CD4-positive, alpha-beta T cell treated with Interleukin-17A for 4 hours (primary cell): ENCODE results near the gene LRRC37A3.
"Not testable (repeated sequence)": the region's sequence is repeated elsewhere in the genome, so short reads cannot be mapped to it uniquely, and the experiment has no call there.

Experiments
- DNase-seq: peaks from one replicate; pipeline ENCODE4 v3.0.0-alpha.2; 2020; ENCODE audit warnings: mixed read lengths

LRRC37A3 gene

GRCh38 chr17:64919289-64920025 is at the start of gene LRRC37A3:
Gene LRRC37A3 (minus strand): TSS chr17:64919478. CDS start chr17:64897257, 22,221 bp downstream.
- peak; percentile 99 for DNase-seq

DNA sequence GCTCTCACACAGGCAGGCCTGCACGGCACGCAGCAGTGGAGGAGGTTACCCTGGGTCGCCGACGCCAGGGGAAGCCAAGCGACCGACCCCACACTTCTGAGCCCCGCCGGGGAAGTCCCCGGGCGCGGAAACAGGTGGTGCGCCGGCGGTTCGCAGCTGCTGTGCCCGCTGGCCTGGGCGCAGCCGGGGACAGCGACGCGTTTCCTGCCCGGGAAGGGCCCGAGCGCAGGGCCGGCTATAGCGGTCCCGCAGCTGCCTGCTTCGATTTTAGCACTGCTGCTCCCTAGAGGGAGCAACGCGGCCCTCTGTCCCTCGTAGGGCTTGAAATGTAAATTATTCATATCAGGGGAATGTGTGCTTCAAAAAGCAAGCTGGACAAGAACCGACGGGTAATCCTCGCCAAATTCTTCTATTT is 46.6 kb upstream of the LRRC37A3 start:
- peak; percentile 81 for DNase-seq

DNA sequence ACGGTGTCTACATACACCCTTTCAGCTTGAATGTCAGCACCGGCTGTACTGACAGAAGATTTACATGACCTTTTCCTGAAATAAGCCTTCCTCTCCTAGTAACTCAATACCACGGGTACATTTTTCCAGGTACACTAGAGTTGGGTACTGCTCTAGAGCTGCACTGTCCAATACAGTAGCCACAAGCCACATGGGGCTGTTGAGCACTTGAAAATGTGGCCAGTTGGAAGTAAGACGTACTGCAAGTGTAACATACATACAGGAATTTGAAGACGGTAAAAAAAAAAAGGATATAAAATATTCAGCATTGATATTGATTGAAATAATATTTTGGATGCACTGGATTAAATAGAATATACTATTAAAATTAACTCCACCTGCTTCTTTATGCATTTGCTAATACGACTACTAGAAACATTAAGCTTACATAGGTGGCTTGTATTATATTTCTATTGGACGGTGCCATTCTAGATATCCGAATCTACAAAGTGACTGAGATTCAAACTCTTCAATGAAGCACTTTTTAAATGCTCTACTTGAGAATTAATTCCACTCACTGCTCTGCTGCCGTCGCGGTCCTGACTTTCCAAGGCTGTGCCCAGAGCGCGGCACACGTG is 46.1 kb upstream of the LRRC37A3 start:
- not testable (repeated sequence) for DNase-seq

- DNase-seq = no peak
These were observed 45.5 kb upstream of the LRRC37A3 start for GRCh38 chr17:64964796-64965195.

- not testable (repeated sequence) for DNase-seq
These were observed 44.5 kb upstream of the LRRC37A3 start for GRCh38 chr17:64963814-64964213.

DNA sequence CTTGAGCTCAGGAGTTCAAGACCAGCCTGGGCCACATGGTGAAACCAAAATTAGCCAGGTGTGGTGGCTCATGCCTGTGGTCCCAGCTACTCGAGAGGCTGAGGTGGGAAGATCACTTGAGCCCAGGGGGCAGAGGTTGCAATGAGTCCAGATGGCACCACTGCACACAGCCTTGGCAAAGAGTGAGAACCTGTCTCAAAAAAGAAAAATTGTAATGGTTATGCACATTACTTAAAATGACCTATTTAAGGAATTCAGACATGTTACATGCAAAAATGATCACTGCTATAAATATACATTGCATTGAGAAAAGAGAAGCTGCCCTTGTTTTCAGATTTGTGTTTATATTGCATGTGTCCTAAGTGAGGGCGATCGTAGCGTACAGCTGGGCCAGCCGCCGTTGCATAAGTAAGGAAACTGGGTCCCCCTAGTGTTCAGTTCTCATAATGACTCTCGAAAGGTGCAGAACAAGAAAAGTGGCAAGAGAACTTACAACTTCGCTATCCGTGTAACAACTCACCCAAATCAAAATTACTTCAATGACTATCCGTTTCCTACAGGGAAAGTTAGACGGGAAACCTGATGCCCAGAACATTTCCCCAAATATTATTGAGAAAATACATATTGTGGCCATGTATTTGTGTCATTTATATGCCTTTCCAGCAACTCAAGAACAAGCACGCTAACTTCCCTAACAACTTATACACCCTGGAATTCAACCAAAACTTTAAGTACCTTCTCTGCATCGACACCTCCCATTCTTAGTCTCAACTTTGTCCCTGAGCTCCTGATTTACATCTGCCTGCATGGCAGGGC is 42.5 kb upstream of the LRRC37A3 start:
- DNase-seq = not testable (repeated sequence)

- DNase-seq = no peak
These were observed 32.6 kb upstream of the LRRC37A3 start for GRCh38 chr17:64951877-64952276.

GRCh38 chr17:64950871-64951270 is 31.6 kb upstream of the LRRC37A3 start:
- DNase-seq = no peak

- DNase-seq = no peak
These were observed 27.9 kb upstream of the LRRC37A3 start for GRCh38 chr17:64947152-64947551.

GRCh38 chr17:64941761-64942160 is 22.5 kb upstream of the LRRC37A3 start:
- DNase-seq = no peak

- no peak for DNase-seq
These were observed 21.8 kb upstream of the LRRC37A3 start for GRCh38 chr17:64941045-64941444.

- DNase-seq = no peak
These were observed 20.8 kb upstream of the LRRC37A3 start for GRCh38 chr17:64940055-64940454.

DNA sequence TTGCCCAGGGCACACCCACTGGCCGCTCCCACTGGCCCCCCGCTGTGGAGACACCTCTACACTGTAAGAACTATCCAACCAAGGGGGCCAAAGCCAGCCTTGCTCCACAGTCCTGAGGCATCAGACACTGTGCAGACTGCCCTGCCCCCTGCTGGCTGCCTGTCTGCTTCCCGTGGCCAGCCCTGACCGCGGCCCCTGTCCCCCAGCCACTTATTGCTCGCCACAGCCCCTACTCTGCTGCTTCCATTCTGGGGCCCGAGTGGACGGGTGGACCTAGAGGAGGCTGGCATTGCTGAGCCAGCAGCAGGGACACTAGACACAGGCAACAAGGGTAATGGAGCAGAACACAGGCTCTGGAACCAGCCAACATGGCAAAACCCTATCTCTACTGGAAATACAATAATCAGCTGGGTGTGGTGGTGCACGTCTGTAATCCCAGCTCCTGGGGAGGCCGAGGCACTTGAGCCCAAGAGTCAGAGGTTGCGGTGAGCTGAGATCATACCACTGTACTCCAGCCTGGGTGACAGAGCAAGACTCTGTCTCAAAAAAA is 19.7 kb upstream of the LRRC37A3 start:
- peak; percentile 69 for DNase-seq

DNA sequence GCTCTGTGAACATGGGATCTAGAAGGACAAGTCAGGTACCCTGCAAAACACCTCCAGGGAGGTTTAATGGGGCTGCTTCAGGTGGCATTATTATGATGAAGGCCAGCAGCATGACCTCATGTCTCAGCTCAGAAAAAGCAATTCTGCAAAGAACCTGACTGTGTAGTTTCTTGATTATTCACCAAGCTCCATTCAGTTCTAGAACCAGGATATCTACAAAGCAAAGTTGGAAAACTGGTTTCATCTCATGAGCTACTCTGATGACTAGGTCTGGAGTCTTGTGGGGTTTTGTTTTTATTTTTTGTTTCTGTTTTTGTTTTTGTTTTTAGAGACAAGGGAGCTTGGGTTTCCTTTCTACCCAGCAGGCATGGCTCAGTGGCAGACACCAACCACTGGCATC is 19.0 kb upstream of the LRRC37A3 start:
- no peak for DNase-seq

DNA sequence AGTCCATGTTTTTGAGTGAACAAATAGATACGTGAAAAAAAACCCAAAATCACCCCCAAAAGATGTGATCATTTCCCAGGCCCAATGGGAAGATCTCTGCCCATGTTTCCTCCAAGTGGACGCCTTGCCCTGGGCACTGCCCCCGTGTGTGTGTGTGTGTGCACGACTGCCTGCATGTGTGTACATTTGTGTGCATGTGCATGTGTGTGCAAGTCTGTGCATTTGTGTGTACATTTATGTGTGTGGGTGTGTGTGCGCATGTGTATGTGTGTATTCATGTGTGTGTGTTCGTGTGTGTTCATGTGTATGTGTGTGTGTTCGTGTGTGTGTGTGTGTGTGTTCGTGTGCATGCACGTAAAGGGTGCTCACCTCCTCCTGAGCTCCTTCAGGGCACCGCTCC is 16.8 kb upstream of the LRRC37A3 start:
- no peak for DNase-seq

DNA sequence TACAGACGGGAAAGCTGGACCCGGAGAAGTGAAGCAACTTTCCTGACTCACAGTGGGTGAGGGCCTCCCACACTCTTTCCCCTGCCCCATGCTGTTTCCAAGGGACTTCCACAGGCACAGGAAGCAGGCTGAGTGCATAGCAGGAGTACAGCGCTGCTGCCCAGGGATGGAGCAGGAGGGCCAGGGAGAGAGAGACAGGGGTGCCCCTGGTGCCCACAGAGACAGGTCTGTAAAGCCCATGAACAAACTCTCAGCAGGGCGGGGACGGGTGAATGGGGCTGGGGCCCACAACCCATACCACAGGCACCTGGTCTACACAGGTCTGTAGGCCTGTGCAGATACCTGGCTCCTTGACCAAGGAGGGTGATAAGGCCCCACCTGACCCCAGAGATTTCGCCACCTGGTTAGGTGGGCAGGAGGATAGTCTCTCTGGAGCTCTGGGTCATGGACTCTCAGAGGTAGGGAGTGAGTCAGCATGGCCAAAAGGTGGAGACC is 15.1 kb upstream of the LRRC37A3 start:
- not testable (repeated sequence) for DNase-seq

- DNase-seq = not testable (repeated sequence)
These were observed 13.6 kb upstream of the LRRC37A3 start for GRCh38 chr17:64932850-64933249.

- not testable (repeated sequence) for DNase-seq
These were observed 11.1 kb upstream of the LRRC37A3 start for GRCh38 chr17:64930374-64930773.

DNA sequence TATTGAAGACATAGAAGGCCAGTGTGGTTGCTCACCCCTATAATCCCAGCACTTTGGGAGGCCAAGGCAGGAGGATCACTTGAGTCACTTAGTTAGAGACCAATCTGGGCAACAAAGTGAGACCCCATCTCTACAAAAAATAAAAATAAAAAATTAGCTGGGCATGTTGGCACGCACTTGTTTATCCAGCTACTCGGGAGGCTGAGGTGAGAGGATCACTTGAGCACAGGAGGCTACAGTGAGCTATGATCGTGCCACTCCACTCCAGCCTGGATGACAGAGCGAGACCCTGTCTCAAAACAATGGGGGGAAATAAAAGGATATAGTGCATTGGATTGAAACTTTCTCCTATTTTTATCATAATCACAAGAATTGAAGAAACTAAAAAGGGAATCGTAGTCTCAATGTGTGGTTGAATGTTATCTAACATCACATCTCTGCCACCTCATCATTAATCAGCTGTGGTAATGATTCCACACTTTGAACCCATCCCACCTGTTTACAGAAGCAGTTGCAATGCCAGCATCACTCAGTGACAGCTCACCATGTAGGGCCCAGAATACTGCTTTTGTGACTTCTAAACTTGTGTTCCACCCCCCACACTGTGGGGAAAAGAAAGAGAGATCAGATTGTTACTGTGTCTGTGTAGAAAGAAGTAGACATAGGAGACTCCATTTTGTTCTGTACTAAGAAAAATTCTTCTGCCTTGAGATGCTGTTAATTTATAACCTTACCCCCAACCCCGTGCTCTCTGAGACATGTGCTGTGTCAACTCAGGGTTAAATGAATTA is 10.3 kb upstream of the LRRC37A3 start:
- peak; percentile 38 for DNase-seq

- not testable (repeated sequence) for DNase-seq
These were observed 9.4 kb upstream of the LRRC37A3 start for GRCh38 chr17:64928701-64929100.

DNA sequence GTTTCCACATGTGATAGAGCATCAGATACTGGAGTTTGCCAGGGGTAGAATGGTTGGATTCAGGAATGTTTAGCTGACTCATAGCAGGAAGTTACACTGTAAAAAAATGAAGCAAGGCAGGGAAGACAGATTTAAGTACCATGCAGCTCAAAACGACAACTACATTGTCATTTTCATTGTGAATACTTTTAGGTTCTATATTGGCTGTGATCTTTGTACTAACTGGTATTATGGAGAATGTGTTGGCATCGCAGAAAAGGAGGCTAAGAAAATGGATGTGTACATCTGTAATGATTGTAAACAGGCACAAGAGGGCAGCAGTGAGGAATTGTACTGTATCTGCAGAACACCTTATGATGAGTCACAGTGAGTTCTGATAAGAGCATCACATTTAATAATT is 8.2 kb upstream of the LRRC37A3 start:
- peak; percentile 79 for DNase-seq

- not testable (repeated sequence) for DNase-seq
These were observed 7.2 kb upstream of the LRRC37A3 start for GRCh38 chr17:64926430-64926829.
